Measurements from ENCODE around the gene PARD3. TPM values are rescaled to one million over a fixed set of nuclear protein-coding genes. Genes with fewer than 3 reads are reported as not detected.

Gene PARD3
- total RNA-seq, 2 experiments from 2014 or later, result 0.29 to 0.94 TPM

DNA sequence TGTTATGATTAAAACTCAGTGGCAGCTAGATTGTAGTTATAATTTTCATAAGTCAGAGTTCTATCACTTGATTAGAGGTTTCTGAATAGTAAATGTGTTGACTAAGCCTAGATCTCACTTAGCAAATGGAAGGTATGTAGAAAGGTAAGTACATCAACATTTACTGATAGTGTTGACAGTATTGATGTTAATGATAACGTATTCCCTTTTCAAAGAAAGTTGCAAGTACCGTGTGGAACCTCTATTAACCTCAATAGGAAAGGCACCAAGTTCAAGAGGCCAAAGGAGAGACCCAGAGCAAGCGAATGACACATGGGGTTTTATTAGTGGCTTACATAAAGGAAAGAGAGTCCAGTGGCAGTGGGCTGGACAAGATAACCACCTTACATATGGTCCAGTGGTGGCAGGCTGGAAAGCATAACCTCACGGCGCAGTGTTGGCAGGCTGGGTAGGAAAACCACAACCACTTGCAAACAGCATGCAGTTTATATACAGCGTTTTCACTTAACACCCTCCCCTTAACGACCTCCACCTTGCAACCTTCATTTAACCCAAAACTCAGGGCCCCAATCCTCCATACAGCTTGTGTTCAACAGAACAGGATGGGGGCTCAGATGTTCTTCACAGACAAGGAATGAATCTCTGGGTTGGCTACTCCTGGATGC, 611.0 kb downstream of the PARD3 start:
- Mint-ChIP-seq H3K27me3 (no peaks in the 10 kb centered on the region), H3K27ac (no peak overlapping the region), H3K4me3 (no peak overlapping the region), H3K36me3 (no peaks in the 10 kb centered on the region), H3K4me1 (no peaks in the 10 kb centered on the region), H3K9me3 (ENCODE audit: low read depth) (no peaks in the 10 kb centered on the region)
- CTCF ChIA-PET, result no interaction called here
- DNase-seq, result no peak
- no peak for ATAC-seq

DNA sequence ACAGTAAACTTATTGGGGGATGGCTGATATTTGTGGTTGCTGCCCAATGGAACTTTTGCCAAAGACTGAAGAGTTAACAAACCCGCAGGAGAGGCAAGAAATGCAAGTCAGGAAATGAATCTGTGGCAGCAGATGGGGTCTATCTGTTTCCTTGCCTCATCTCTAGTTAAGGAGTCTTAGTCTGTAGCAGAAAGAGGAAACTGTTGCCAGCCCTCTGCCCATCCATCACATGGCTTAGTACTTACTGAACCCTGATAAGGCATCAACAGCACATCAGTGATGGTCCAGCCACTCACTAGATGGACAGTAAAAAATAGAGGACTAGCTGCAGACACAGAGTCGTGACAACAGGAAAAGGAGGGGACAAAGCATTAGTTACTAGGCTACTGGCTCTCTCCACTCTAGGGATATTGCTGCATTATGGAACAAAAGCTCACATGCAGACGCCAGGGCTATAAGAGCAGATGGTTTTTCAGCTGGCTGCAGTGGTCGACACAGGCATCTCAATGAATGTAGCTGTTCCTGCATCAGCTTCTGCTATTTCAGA, 614.7 kb downstream of the PARD3 start:
- CTCF ChIA-PET, result no interaction called here

GRCh38 chr10:34198953-34199352, 616.1 kb downstream of the PARD3 start:
- H3K9me3 Mint-ChIP-seq (ENCODE audit: low read depth), result peaks cover 2% of the 10 kb centered on the region
- DNase-seq (no peak), ATAC-seq (no peak)
- CTCF ChIA-PET, result no interaction called here
- no peaks in the 10 kb centered on the region for H3K36me3 Mint-ChIP-seq
- H3K27me3 Mint-ChIP-seq, result no peaks in the 10 kb centered on the region
- H3K4me1 Mint-ChIP-seq, result no peaks in the 10 kb centered on the region
- H3K4me3 Mint-ChIP-seq, result no peak overlapping the region
- no peak overlapping the region for H3K27ac Mint-ChIP-seq

More for the DNA sequence above, 614.7 kb downstream of the PARD3 start:
- DNase-seq (no peak), ATAC-seq (no peak)
- Mint-ChIP-seq H3K9me3 (ENCODE audit: low read depth) (peaks cover 2% of the 10 kb centered on the region), H3K27me3 (no peaks in the 10 kb centered on the region), H3K27ac (no peak overlapping the region), H3K36me3 (no peaks in the 10 kb centered on the region), H3K4me3 (no peak overlapping the region), H3K4me1 (no peaks in the 10 kb centered on the region)

- ATAC-seq (no peak), DNase-seq (no peak)
- no peaks in the 10 kb centered on the region for H3K4me1 Mint-ChIP-seq
- CTCF ChIA-PET, result no interaction called here
- no peak overlapping the region for H3K27ac Mint-ChIP-seq
- H3K36me3 Mint-ChIP-seq, result no peaks in the 10 kb centered on the region
- H3K4me3 Mint-ChIP-seq, result no peak overlapping the region
- no peaks in the 10 kb centered on the region for H3K27me3 Mint-ChIP-seq
- H3K9me3 Mint-ChIP-seq (ENCODE audit: low read depth), result peaks cover 2% of the 10 kb centered on the region
Observed at GRCh38 chr10:34196058-34196433, 619.0 kb downstream of the PARD3 start.

DNA sequence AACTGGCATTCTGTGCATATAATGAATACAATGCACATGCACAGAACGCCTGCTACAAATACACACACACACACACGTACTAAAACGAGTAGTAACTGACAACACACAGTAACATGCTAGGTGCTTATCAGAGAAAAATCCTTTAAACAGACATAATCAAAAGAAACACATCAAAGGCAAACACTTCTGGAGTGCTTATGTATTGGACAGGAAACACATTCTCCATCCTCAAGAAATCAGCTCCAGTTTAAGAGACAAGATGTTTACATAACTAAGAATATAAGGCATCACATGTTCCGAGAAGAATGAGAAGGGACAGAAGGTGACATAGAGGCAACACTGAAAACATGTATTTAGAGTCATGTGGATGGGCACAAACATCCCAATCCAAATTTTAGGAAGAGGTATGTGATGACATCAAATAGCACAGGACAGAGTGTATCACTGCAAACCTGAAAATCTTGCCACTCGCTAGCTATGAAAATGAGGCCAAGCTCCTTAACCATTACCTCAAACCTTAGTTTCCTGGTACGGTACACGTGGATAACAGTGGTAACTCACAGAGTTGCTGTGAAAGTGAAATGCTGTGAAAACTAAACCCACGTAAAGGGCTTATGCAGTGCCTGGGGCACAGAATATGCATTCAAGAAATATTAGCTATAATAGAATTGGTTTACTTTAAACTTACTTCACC, 619.6 kb downstream of the PARD3 start:
- no peak overlapping the region for H3K27ac Mint-ChIP-seq
- DNase-seq (no peak), ATAC-seq (no peak)
- CTCF ChIA-PET, result no interaction called here
- peaks cover 2% of the 10 kb centered on the region for H3K9me3 Mint-ChIP-seq (ENCODE audit: low read depth)
- no peak overlapping the region for H3K4me3 Mint-ChIP-seq
- no peaks in the 10 kb centered on the region for H3K27me3 Mint-ChIP-seq
- no peaks in the 10 kb centered on the region for H3K4me1 Mint-ChIP-seq
- H3K36me3 Mint-ChIP-seq, result no peaks in the 10 kb centered on the region

DNA sequence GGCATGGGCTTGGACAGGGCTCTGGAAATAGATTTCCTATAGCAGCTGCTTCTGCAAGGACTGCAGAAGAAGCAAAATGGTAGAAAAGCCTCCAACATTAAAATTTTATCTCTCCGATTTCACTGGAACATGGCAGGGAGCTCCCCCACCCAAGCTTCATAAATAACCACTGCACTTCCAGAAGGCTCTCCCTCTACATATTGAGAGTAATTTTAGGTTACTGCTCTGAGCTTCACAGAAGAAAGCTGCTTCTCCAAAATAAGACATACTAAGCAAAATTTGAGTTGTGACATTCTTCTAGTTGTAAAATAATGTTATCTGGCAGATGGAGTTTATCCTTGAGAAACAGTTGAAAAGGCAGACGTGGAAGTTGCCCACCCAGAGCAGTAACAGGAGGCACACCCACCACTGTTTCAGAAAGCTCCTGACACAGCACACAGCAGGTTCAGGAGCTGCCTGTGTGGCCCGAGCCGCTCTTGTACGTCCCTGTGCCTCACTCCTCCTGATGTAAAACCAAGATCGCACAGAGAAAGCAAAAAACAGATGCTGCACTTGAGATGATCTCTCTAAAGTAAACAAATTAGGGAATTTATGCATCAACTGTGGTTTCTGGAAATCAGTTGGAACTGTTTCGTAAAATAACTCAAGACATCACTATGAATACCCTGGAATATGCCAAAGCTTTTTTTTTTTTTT, 621.0 kb downstream of the PARD3 start:
- Mint-ChIP-seq H3K27me3 (no peaks in the 10 kb centered on the region), H3K27ac (no peak overlapping the region), H3K4me1 (no peaks in the 10 kb centered on the region), H3K4me3 (no peak overlapping the region), H3K9me3 (ENCODE audit: low read depth) (peaks cover 2% of the 10 kb centered on the region), H3K36me3 (no peaks in the 10 kb centered on the region)
- DNase-seq, result no peak
- CTCF ChIA-PET, result no interaction called here
- ATAC-seq, result no peak

DNA sequence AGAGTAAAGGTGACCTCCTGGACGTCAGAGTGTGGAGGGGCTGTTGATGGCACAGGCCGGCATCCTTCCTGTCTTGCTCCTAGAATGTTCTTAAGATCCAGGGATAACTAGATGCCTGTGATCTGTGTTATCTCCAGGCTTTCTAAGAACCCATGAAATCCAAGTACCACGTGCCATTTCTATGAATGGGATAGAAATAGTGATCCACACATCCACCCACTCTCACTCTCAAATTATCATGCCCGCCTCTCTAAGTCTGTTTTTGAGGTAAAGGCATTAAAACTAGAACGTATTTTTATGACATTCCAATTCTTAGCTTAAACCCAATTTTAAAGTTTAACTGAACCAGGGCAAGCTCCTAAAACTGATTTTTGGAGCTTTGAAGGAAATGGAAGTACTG, 622.5 kb downstream of the PARD3 start:
- Mint-ChIP-seq H3K9me3 (ENCODE audit: low read depth) (peaks cover 2% of the 10 kb centered on the region), H3K4me1 (no peaks in the 10 kb centered on the region), H3K4me3 (no peak overlapping the region), H3K27ac (no peak overlapping the region), H3K36me3 (no peaks in the 10 kb centered on the region), H3K27me3 (no peaks in the 10 kb centered on the region)
- no peak for DNase-seq
- CTCF ChIA-PET, result no interaction called here
- no peak for ATAC-seq

GRCh38 chr10:34191406-34191805, 623.7 kb downstream of the PARD3 start:
- H3K4me1 Mint-ChIP-seq, result no peaks in the 10 kb centered on the region
- H3K27ac Mint-ChIP-seq, result no peak overlapping the region
- H3K27me3 Mint-ChIP-seq, result no peaks in the 10 kb centered on the region
- H3K4me3 Mint-ChIP-seq, result no peak overlapping the region
- no peaks in the 10 kb centered on the region for H3K36me3 Mint-ChIP-seq
- ATAC-seq, result no peak
- H3K9me3 Mint-ChIP-seq (ENCODE audit: low read depth), result no peaks in the 10 kb centered on the region
- CTCF ChIA-PET, result no interaction called here
- no peak for DNase-seq

GRCh38 chr10:34190580-34190979, 624.5 kb downstream of the PARD3 start:
- H3K9me3 Mint-ChIP-seq (ENCODE audit: low read depth), result no peaks in the 10 kb centered on the region
- DNase-seq, result no peak
- H3K4me3 Mint-ChIP-seq, result no peak overlapping the region
- no peak overlapping the region for H3K27ac Mint-ChIP-seq
- ATAC-seq, result no peak
- no peaks in the 10 kb centered on the region for H3K36me3 Mint-ChIP-seq
- no peaks in the 10 kb centered on the region for H3K27me3 Mint-ChIP-seq
- no peaks in the 10 kb centered on the region for H3K4me1 Mint-ChIP-seq
- CTCF ChIA-PET, result no interaction called here

GRCh38 chr10:34189830-34190229, 625.3 kb downstream of the PARD3 start:
- no peak overlapping the region for H3K4me3 Mint-ChIP-seq
- H3K27ac Mint-ChIP-seq, result no peak overlapping the region
- no peaks in the 10 kb centered on the region for H3K9me3 Mint-ChIP-seq (ENCODE audit: low read depth)
- no peaks in the 10 kb centered on the region for H3K27me3 Mint-ChIP-seq
- DNase-seq (no peak), ATAC-seq (no peak)
- H3K36me3 Mint-ChIP-seq, result no peaks in the 10 kb centered on the region
- CTCF ChIA-PET, result no interaction called here
- H3K4me1 Mint-ChIP-seq, result no peaks in the 10 kb centered on the region

DNA sequence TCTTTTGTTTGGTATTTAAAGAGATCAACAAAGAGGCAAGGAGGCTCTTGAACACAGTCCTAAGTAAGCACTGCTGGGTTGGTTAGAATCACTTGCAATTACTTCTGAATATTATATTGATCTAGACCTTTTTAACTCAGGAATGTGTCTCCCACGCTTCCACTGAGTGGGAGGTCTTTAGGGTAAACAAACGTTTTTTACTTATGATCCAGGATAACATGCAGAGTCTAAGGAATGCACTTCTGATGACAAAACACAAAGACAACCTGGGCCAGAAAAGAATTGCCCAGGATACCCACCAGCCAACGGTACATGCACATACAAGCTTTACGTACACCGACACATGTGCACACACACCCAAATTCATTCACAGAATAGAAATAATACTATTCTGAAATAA, 626.9 kb downstream of the PARD3 start:
- CTCF ChIA-PET, result no interaction called here
- DNase-seq, result no peak
- H3K27ac Mint-ChIP-seq, result no peak overlapping the region
- H3K4me1 Mint-ChIP-seq, result no peaks in the 10 kb centered on the region
- no peak for ATAC-seq
- H3K4me3 Mint-ChIP-seq, result no peak overlapping the region
- no peaks in the 10 kb centered on the region for H3K27me3 Mint-ChIP-seq
- H3K36me3 Mint-ChIP-seq, result no peaks in the 10 kb centered on the region
- H3K9me3 Mint-ChIP-seq (ENCODE audit: low read depth), result no peaks in the 10 kb centered on the region

- no peaks in the 10 kb centered on the region for H3K4me1 Mint-ChIP-seq
- no peaks in the 10 kb centered on the region for H3K36me3 Mint-ChIP-seq
Observed at GRCh38 chr10:34187201-34187600, 627.9 kb downstream of the PARD3 start.

DNA sequence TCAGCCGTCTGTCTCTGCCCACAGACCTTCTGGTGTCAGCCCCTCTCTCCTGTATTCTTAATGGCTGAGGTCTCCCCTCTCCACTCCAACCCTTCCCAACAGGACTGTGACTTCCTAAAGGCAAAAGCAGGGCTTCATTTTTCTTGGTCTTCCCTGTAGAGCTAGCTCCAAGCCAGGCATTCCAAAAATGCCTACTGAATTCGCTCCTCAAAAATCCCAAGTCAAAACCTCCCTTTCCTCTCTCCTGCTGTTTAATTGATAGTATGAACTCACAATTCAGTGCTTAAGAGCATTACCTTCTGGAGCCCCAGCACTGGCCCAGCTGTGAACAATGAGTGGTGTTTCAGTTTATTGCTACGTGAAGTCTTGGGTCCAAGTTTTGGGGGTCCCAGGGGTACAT, 628.4 kb downstream of the PARD3 start:
- H3K36me3 Mint-ChIP-seq, result no peaks in the 10 kb centered on the region
- H3K4me3 Mint-ChIP-seq, result no peak overlapping the region
- CTCF ChIA-PET, result no interaction called here
- no peak for DNase-seq
- H3K9me3 Mint-ChIP-seq (ENCODE audit: low read depth), result no peaks in the 10 kb centered on the region
- ATAC-seq, result no peak
- H3K27ac Mint-ChIP-seq, result no peak overlapping the region
- no peaks in the 10 kb centered on the region for H3K4me1 Mint-ChIP-seq
- no peaks in the 10 kb centered on the region for H3K27me3 Mint-ChIP-seq

More at GRCh38 chr10:34187201-34187600, 627.9 kb downstream of the PARD3 start:
- H3K27me3 Mint-ChIP-seq, result no peaks in the 10 kb centered on the region
- CTCF ChIA-PET, result no interaction called here
- no peak overlapping the region for H3K4me3 Mint-ChIP-seq
- H3K27ac Mint-ChIP-seq, result no peak overlapping the region
- no peaks in the 10 kb centered on the region for H3K9me3 Mint-ChIP-seq (ENCODE audit: low read depth)
- ATAC-seq (no peak), DNase-seq (no peak)

- ATAC-seq (no peak), DNase-seq (no peak)
- Mint-ChIP-seq H3K36me3 (no peaks in the 10 kb centered on the region), H3K27me3 (no peaks in the 10 kb centered on the region), H3K9me3 (ENCODE audit: low read depth) (no peaks in the 10 kb centered on the region), H3K27ac (no peak overlapping the region), H3K4me3 (no peak overlapping the region), H3K4me1 (no peaks in the 10 kb centered on the region)
- CTCF ChIA-PET, result no interaction called here
Observed at GRCh38 chr10:34185998-34186397, 629.1 kb downstream of the PARD3 start.

Measured in activated CD8-positive, alpha-beta memory T cell treated with anti-CD3 and anti-CD28 coated beads, Interleukin-2, amount 10 ng/mL, durations not matched to agents 7 days and 5 days (primary cell).